H9 (cell line): Measurements from ENCODE around the gene PDHB. TPM values are rescaled to one million over a fixed set of nuclear protein-coding genes. Genes with fewer than 3 reads are reported as not detected.

Experiments
- DNase-seq: peaks from one replicate; pipeline ENCODE4 v3.0.0-alpha.2; 2017
- H2AFZ ChIP-seq: one replicate; pipeline ENCODE4 v1.6.1; 2013; ENCODE audit warnings: mild to moderate bottlenecking, low read length, control low read depth, moderate library complexity
- H2AK5ac ChIP-seq: 2 replicates; pipeline ENCODE4 v1.6.1; 2013; ENCODE audit warnings: low read length, control low read depth, mixed read lengths; ENCODE audit not compliant: insufficient read length
- H2BK120ac ChIP-seq: one replicate; pipeline ENCODE4 v1.6.1; 2013; ENCODE audit warnings: low read depth, mild to moderate bottlenecking, low read length, control low read depth, inconsistent platforms; ENCODE audit not compliant: poor library complexity, severe bottlenecking
- H2BK12ac ChIP-seq: 2 replicates; pipeline ENCODE4 v1.6.1; 2013; ENCODE audit warnings: low read length, control low read depth, mixed read lengths, low read depth; ENCODE audit not compliant: insufficient read length
- H2BK15ac ChIP-seq: 2 replicates; pipeline ENCODE4 v1.6.1; 2013; ENCODE audit warnings: low read depth, low read length, control low read depth
- H2BK20ac ChIP-seq: one replicate; pipeline ENCODE4 v1.6.1; 2013; ENCODE audit warnings: low read depth, mild to moderate bottlenecking, low read length, control low read depth, inconsistent platforms; ENCODE audit not compliant: poor library complexity, severe bottlenecking
- H2BK5ac ChIP-seq: 2 replicates; pipeline ENCODE4 v1.6.1; 2013; ENCODE audit warnings: low read length, control low read depth, mixed read lengths; ENCODE audit not compliant: insufficient read length
- H3K14ac ChIP-seq: 2 replicates; pipeline ENCODE4 v1.6.1; 2013; ENCODE audit warnings: low read length, control low read depth; ENCODE audit not compliant: insufficient read depth
- H3K18ac ChIP-seq: 2 replicates; pipeline ENCODE4 v1.6.1; 2013; ENCODE audit warnings: low read depth, mild to moderate bottlenecking, mixed read lengths, low read length, control low read depth; ENCODE audit not compliant: insufficient read length
- H3K23ac ChIP-seq: 2 replicates; pipeline ENCODE4 v1.6.1; 2013; ENCODE audit warnings: low read length, control low read depth, mixed read lengths, low read depth; ENCODE audit not compliant: insufficient read length
- H3K23me2 ChIP-seq: 2 replicates; pipeline ENCODE4 v1.6.1; 2013; ENCODE audit warnings: low read depth, mild to moderate bottlenecking, mixed read lengths, low read length, control low read depth; ENCODE audit not compliant: insufficient read length, poor library complexity, severe bottlenecking
- H3K27ac ChIP-seq: 2 replicates; pipeline ENCODE4 v1.5.1; 2013; ENCODE audit warnings: low read length, control low read depth, mixed read lengths, low read depth; ENCODE audit not compliant: insufficient read length
- H3K27me3 ChIP-seq: 2 replicates; pipeline ENCODE4 v1.6.1; 2013; ENCODE audit warnings: low read length, control low read depth, inconsistent platforms; ENCODE audit not compliant: insufficient read depth
- H3K4ac ChIP-seq: 2 replicates; pipeline ENCODE4 v1.6.1; 2013; ENCODE audit warnings: low read depth, mild to moderate bottlenecking, control low read depth, inconsistent platforms, low read length, moderate library complexity
- H3K4me1 ChIP-seq: 2 replicates; pipeline ENCODE4 v1.6.1; 2013; ENCODE audit warnings: low read length, control low read depth, inconsistent platforms; ENCODE audit not compliant: insufficient read depth
- H3K4me2 ChIP-seq: 2 replicates; pipeline ENCODE4 v1.6.1; 2013; ENCODE audit warnings: low read length, control low read depth, mixed read lengths; ENCODE audit not compliant: insufficient read length, insufficient read depth
- H3K56ac ChIP-seq: 2 replicates; pipeline ENCODE4 v1.6.1; 2013; ENCODE audit warnings: low read depth, mild to moderate bottlenecking, mixed read lengths, low read length, control low read depth; ENCODE audit not compliant: insufficient read length
- H3K79me1 ChIP-seq: 2 replicates; pipeline ENCODE4 v1.6.1; 2013; ENCODE audit warnings: low read depth, mild to moderate bottlenecking, moderate library complexity, low read length, control low read depth, inconsistent platforms; ENCODE audit not compliant: insufficient read depth, poor library complexity, severe bottlenecking
- H3K79me2 ChIP-seq: 2 replicates; pipeline ENCODE4 v1.6.1; 2013; ENCODE audit warnings: low read length, control low read depth, inconsistent platforms; ENCODE audit not compliant: insufficient read depth
- H3K9ac ChIP-seq: 2 replicates; pipeline ENCODE4 v1.6.1; 2013; ENCODE audit warnings: low read length, control low read depth, mixed read lengths; ENCODE audit not compliant: insufficient read length; ENCODE audit errors: extremely low read depth
- H3K9me3 ChIP-seq: one replicate; pipeline ENCODE4 v1.6.1; 2013; ENCODE audit warnings: low read depth, low read length, inconsistent platforms; ENCODE audit not compliant: control insufficient read depth
- H3T11ph ChIP-seq: one replicate; pipeline ENCODE4 v1.6.1; 2013; ENCODE audit warnings: mild to moderate bottlenecking, low read length, control low read depth, inconsistent platforms
- H4K20me1 ChIP-seq: one replicate; pipeline ENCODE4 v1.6.1; 2013; ENCODE audit not compliant: control insufficient read depth, insufficient read length, insufficient read depth
- H4K5ac ChIP-seq: 2 replicates; pipeline ENCODE4 v1.6.1; 2013; ENCODE audit warnings: low read depth, mild to moderate bottlenecking, mixed read lengths, low read length, control low read depth; ENCODE audit not compliant: insufficient read length
- H4K8ac ChIP-seq: replicated peaks from 2 replicates; pipeline ENCODE4 v1.6.1; 2013; ENCODE audit warnings: low read length, control low read depth, mixed read lengths, low read depth; ENCODE audit not compliant: insufficient read length
- H4K91ac ChIP-seq: 2 replicates; pipeline ENCODE4 v1.6.1; 2013; ENCODE audit warnings: low read depth, mild to moderate bottlenecking, moderate library complexity, mixed read lengths, low read length, control low read depth; ENCODE audit not compliant: insufficient read length
- H3K27ac Mint-ChIP-seq, 3 experiments: 2 replicates in 2 of 3; 3 replicates in 1 of 3; pipeline ENCODE4 v1.8.0; 2020 to 2021; ENCODE audit warnings: mixed read lengths in 3 of 3, mild to moderate bottlenecking in 1 of 3, moderate library complexity in 1 of 3
- H3K27me3 Mint-ChIP-seq: 2 replicates; pipeline ENCODE4 v1.8.0; 2021; ENCODE audit warnings: low read depth, mild to moderate bottlenecking, moderate library complexity, mixed read lengths
- H3K36me3 Mint-ChIP-seq, 3 experiments: 2 replicates in 2 of 3; 3 replicates in 1 of 3; pipeline ENCODE4 v1.8.0; 2020 to 2021; ENCODE audit warnings: low read depth in 3 of 3, mixed read lengths in 3 of 3; ENCODE audit not compliant: insufficient read depth in 1 of 3
- H3K4me1 Mint-ChIP-seq, 2 experiments: 2 replicates each; pipeline ENCODE4 v1.8.0; 2020; ENCODE audit warnings: mixed read lengths in 2 of 2
- H3K4me3 Mint-ChIP-seq, 2 experiments: 2 replicates in 1 of 2; 3 replicates in 1 of 2; pipeline ENCODE4 v1.8.0; 2020 to 2021; ENCODE audit warnings: mild to moderate bottlenecking in 2 of 2, mixed read lengths in 2 of 2, moderate library complexity in 1 of 2
- H3K9me3 Mint-ChIP-seq, 2 experiments: 2 replicates in 1 of 2; 3 replicates in 1 of 2; pipeline ENCODE4 v1.8.0; 2020; ENCODE audit warnings: mild to moderate bottlenecking in 2 of 2, mixed read lengths in 2 of 2, moderate library complexity in 1 of 2
- WGBS: extraction: QIAGEN DNeasy Blood & Tissue Kit; methylation state at CpG from one replicate; pipeline ENCODE4 v1.1.7; 2013; ENCODE audit warnings: missing lambda C conversion rate, low lambda C conversion rate, mixed read lengths; ENCODE audit not compliant: insufficient read length; ENCODE audit errors: extremely low coverage; 5-methylcytosine and 5-hydroxymethylcytosine counted together
- total RNA-seq: library from RNA; stranded (reverse); gene quantifications from 2 replicates; pipeline ENCODE4 v1.2.1, GENCODE V29; 2021
- TF ChIP-seq, protein P1 (sequence below): fragments of 200-600 bp; sonication (generic); conservative IDR thresholded peaks from 3 replicates; pipeline ENCODE4 v1.8.0; 2021; ENCODE audit warnings: antibody characterized with exemption, mild to moderate bottlenecking

PDHB gene
- total RNA-seq, 1 experiment from 2014 or later, result 132 TPM

DNA sequence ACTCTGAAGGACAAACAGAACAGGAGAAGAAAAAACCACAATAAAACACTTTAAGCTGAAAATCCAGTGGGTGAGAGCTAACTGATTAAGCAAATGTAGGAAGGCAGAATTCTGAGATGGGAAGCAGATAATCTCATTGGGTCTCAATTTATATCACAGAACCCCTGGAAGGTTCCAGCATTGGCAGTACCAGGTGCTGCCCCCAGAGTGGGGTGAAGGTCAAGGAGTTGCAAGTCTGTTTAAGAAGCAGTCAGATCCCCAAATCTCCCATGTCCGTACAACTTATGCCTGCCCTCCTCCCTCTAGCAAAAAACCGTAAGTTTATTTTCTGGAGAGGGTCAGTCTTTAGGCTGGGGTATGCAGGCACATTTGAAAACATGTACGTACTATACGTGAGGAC lies 55.9 kb downstream of the PDHB start:
- no peaks in the 10 kb centered on the region for H4K20me1 ChIP-seq
- H3K27me3 Mint-ChIP-seq, result no peaks in the 10 kb centered on the region
- no peak overlapping the region for H4K5ac ChIP-seq
- no peak overlapping the region for H3K27ac Mint-ChIP-seq
- no peaks in the 10 kb centered on the region for H3K9me3 Mint-ChIP-seq
- H2BK12ac ChIP-seq, result no peak overlapping the region
- no peaks in the 10 kb centered on the region for H3K4me1 ChIP-seq
- H3K27me3 ChIP-seq, result no peaks in the 10 kb centered on the region
- no peak overlapping the region for H3T11ph ChIP-seq
- H3K14ac ChIP-seq, result no peak overlapping the region
- no peak overlapping the region for H2AK5ac ChIP-seq
- no peaks in the 10 kb centered on the region for H3K79me2 ChIP-seq
- H3K9ac ChIP-seq, result no peak overlapping the region
- H3K18ac ChIP-seq, result no peak overlapping the region
- no peaks in the 10 kb centered on the region for H3K79me1 ChIP-seq
- H4K8ac ChIP-seq, result no peak overlapping the region
- no peak overlapping the region for H3K27ac ChIP-seq
- H2BK5ac ChIP-seq, result no peak overlapping the region
- TF ChIP-seq, protein P1, sequence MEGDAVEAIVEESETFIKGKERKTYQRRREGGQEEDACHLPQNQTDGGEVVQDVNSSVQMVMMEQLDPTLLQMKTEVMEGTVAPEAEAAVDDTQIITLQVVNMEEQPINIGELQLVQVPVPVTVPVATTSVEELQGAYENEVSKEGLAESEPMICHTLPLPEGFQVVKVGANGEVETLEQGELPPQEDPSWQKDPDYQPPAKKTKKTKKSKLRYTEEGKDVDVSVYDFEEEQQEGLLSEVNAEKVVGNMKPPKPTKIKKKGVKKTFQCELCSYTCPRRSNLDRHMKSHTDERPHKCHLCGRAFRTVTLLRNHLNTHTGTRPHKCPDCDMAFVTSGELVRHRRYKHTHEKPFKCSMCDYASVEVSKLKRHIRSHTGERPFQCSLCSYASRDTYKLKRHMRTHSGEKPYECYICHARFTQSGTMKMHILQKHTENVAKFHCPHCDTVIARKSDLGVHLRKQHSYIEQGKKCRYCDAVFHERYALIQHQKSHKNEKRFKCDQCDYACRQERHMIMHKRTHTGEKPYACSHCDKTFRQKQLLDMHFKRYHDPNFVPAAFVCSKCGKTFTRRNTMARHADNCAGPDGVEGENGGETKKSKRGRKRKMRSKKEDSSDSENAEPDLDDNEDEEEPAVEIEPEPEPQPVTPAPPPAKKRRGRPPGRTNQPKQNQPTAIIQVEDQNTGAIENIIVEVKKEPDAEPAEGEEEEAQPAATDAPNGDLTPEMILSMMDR, result 0 out of 3 replicates have a peak, but pooled peaks have one; percentile 17
- no peaks in the 10 kb centered on the region for H3K23me2 ChIP-seq
- H3K36me3 Mint-ChIP-seq, result no peaks in the 10 kb centered on the region
- H2BK20ac ChIP-seq, result no peak overlapping the region
- H2BK120ac ChIP-seq, result no peak overlapping the region
- H3K56ac ChIP-seq, result no peak overlapping the region
- peaks cover 10 to 11% of the 10 kb centered on the region in 2 experiments for H3K4me1 Mint-ChIP-seq
- H2BK15ac ChIP-seq, result no peak overlapping the region
- no peak overlapping the region for H3K4me2 ChIP-seq
- H3K23ac ChIP-seq, result no peak overlapping the region
- no peak overlapping the region for H4K91ac ChIP-seq
- H3K9me3 ChIP-seq, result no peaks in the 10 kb centered on the region
- no CpG with 5 or more reads among the region's 4 CpGs for WGBS
- no peak overlapping the region for H3K4ac ChIP-seq
- no peak overlapping the region for H3K4me3 Mint-ChIP-seq
- no peak for DNase-seq
- no peak overlapping the region for H2AFZ ChIP-seq

Other genes starting within 250 kb of the PDHB start
- gene DNASE1L3, start 222.9 kb downstream of the PDHB start, total RNA-seq, result not detected in 2 replicates
- 1.8 and 2.2 TPM in 2 replicates for gene ABHD6, start 196.0 kb downstream of the PDHB start, total RNA-seq
- gene RPP14, start 127.6 kb downstream of the PDHB start, total RNA-seq, result 23.9 and 24.4 TPM in 2 replicates
- gene HTD2, start 127.3 kb downstream of the PDHB start, total RNA-seq, result 13.4 and 16.1 TPM in 2 replicates
- gene PXK, start 100.9 kb downstream of the PDHB start, total RNA-seq, result 3.3 and 3.4 TPM in 2 replicates
- gene KCTD6, start 58.3 kb upstream of the PDHB start, total RNA-seq, result 14.2 and 15.7 TPM in 2 replicates
- 0.85 and 1.6 TPM in 2 replicates for gene ACOX2, start 103.4 kb upstream of the PDHB start, total RNA-seq
- 0.11 and 0.13 TPM in 2 replicates for gene FAM107A, start 143.6 kb upstream of the PDHB start, total RNA-seq
- gene FAM3D, start 232.9 kb upstream of the PDHB start, total RNA-seq, result not detected in 2 replicates